ENCODE measurements around the gene VIPR2.

VIPR2 gene

DNA sequence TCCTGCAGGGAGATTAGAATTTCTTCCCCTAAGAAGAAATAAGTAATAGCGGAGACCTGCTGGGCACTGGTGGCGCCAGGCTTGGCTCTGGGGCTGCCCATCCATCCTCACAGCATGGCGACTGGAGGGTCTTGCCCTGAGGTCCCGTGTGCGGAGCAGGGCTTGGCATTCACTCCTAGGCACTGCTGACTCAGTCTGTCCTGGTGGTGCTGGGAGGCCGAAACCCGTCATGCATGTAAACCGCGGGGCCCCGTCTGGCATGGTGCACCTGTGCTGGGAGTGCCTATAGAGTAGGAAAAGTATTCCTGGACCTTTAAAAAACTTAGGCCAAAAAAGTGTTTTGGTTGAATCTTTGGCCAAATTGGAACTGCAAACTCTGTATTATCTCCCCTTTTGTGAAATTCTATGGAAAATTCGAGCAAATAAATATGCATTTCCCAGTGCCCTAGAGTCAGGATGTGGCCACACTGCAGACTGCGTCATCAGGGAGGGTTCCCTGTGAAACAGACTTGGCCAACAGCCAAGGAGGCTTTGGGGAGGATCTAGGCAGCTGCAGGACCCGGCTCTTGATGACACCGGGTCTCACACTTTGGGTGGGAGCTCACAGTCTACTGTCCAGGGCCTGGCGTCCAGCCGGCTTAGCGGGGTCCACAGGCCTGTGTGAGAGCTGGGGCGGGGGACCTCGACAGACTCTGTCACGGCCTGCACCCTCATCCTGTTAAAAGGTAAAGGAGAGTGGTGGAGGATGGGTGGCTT, 122.3 kb downstream of the VIPR2 start:
- DNase-seq: no peak

GRCh38 chr7:159020987-159021386, 123.7 kb downstream of the VIPR2 start:
- DNase-seq: no peak

DNA sequence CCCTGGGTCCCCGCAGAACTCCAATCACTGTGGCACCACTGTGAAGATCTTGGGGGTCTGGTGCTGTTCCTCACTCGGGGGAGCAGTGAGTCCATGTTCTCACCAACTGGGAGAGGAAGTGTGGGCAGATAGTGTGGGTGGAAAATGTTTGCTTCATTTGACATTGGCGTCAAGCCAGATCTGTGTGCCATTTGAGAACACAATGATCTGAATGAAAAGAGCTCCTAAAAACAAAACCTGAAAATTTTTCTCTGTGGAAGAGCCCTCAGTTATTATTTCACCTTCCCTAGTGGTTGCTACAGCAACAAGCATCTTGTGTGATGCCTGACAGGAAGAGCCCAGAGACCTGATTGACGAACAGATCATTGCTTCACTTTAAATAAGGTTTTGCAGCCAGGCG, 125.6 kb downstream of the VIPR2 start:
- no peak for DNase-seq

GRCh38 chr7:159017741-159018140, 126.9 kb downstream of the VIPR2 start:
- DNase-seq: no peak

- DNase-seq: no peak
Measured at GRCh38 chr7:159017210-159017609, 127.5 kb downstream of the VIPR2 start.

GRCh38 chr7:159016591-159016990, 128.1 kb downstream of the VIPR2 start:
- DNase-seq: no peak

DNA sequence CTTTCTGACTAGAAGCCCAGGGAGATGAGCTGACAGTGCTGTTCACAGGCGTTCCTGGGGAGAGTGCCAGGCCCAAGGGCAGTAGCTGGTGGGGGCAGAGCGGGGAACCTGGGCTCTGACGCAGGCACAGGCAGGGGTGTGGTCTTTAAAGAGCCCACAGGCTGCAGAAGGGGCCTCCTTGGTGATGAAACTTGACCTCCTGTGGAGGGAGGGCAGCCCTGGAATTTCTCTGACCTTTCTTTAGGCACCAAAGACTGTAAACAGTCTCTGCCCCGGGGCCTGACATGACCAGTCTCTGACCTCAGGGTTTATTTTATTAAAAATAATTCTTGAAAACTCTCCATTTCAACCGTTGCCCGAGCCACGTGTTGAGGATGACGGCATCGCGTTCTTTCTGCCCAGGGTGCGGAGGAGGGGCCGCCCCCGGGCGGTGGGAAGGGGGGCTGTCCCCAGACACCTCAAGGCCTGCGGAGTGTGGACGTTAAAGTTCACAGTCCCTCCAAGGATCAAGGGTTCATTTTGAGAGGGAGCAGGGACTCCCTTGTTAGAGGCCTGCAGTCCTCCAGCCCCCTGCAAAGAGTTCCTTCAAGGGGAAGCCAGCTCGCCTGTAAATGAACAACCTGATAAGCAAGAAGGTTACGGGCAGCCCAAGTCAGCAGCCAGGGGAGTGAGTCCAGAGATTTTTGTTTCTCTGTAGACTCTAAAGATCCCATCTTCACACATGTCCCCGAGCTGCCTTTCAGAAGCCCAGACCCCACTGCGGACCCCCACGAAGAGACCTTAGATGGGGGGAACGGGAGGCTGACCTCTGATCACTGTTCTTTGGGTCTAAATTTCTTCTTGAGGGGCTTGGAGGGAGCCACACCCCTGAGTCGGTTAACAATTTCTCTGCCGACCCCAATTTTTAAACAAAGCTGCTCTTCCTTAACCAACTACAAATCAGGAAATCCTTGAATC, 128.9 kb downstream of the VIPR2 start:
- no peak for DNase-seq

- no peak for DNase-seq
Measured at GRCh38 chr7:159015081-159015453, 129.6 kb downstream of the VIPR2 start.

DNA sequence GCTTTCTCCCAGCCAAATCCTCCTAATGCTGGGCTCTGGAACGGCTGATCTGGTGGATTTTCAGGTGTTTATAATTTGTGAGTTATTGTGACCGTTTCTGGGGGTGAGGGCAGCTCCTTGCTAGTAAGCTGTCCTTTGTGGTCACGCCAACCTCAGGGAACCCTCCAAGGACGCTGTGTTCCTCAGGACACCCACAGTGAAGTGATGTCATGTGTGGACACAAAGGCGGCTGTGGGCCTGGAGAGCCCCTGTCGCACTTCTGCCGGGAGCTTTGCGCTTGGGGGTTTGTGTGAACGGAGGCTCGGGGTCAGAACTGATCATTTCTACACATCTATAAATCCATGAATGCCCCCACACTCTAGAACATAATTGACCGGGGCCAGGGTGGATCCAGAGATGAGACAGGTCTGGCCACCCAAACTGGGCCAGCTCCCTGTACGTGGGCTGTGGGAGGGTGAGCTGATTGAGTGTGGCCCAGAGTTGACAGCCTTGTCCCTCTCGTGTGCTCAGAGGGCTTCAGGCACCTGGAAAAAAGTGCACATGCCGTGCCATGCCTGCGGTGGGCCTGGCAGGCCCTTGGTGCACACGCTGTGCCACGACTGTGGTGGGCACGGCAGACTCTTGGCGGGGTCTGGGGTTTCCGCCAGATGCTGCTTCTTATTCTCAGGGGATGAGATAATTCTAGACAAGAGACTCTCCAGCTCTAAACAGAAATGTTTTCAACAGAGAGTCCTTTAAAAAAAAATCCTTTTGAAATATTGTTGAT, 130.2 kb downstream of the VIPR2 start:
- no peak for DNase-seq

DNA sequence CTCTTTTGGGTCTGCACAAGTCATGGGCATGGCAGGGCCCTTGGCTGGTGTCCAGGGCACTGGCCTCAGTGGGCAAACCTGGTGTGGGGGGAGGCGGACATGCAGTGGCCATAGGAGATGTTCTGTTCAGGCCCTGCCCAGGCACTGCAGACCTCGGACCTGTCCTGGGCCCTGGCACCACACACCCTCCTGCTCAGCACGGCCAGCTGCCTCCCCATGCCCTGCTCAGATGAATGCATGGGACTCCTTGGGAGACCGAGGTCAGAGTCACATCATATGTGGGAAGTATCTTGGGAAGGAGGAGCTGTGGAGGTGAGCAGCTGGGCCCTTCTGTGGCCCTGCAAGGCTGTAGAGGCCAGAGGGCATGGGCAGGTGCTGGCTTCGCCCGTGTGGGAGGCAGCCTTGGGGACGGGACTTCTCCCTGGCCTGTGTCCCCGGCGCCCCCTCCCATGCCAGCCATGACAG, 130.8 kb downstream of the VIPR2 start:
- DNase-seq: no peak

DNA sequence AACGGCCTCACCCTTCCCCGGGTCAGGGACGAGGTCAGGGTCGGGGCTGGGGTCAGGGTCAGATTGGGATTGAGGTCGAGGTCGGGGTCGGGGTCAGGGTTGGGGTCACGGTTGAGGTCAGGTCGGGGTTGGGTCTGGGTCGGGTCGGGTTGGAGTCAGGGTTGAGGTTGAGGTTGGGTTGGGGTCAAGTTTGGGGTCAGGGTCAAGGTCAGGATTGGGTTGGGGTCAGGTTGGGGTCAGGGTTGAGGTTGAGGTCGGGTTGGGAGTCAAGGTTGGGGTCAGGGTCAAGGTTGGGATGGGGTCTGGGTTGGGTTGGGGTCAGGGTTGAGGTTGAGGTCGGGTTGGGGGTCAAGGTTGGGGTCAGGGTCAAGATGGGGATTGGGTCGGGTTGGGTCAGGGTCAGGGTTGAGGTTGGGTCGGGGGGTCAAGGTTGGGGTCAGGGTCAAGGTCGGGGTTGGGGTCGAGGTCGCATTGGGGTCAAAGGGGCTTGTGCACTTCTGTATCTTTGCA, 131.4 kb downstream of the VIPR2 start:
- no peak for DNase-seq

DNA sequence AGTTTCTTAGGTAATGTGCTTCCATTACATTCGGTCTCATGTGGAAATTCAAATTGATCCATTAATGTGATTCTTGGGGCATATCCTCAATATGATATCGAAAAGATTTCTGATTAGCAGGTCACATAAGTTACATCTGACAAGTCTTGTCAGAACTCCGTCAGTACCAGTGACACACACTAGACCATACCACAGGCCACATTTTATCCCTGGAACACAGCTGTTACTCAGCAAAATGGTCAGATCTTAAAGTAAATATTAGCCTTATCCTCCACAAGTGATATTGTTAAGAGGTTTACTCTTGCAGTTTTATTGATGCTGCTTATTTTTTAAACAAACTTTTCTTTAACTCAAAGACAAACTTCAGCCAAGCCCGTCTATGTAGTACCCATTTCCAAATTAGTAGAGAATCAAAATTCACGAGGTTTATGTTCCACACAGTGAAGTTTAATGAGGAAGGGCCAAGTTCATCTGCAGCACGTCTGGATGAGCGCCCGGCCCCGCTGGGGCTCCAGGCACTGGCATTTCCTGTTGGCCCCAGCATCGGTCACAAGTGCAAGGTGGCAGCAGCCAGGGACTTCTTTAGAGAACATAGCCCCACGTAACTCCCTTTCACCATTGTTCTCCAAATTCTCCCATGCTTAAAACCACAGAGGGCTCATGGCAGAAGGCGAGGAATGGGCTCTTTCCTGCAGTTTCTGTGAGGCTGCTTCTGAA, 132.2 kb downstream of the VIPR2 start:
- no peak for DNase-seq

DNA sequence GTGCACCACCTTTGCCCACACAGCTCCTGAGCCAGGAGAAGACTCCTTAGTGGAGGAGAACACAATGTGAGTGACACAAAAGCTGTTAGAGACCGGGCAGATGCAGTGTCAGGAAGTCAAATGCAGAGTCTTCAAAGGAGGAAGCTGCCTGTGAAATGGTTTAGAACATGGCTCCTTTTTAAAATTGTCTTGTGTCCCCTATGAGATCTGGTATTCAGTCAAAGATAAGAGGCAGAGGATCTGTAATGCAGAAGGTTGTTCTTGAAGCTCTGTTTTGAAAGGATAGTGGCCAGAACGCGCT, 133.0 kb downstream of the VIPR2 start:
- no peak for DNase-seq

- no peak for DNase-seq
Measured at GRCh38 chr7:159010937-159011721, 133.5 kb downstream of the VIPR2 start.

DNA sequence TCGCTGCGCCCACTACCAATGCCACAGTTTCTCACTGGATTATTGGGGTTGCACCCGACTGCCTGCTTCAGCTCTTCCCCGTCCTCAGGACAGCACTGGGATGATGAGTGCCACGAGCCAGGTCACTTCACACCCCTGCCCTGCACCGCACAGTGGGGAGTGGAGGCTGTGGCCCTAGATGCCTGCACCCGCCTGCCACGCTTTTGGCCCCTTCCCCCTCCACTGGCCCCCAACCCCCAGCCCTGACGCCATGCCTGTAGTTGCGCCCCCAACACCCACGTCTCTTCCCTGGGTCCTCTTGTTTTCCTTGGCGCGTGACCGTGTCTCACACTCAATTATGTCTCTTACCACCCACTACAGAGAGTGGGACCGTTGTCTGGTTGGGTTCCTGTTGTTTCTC, 134.3 kb downstream of the VIPR2 start:
- DNase-seq: no peak

- no peak for DNase-seq
Measured at GRCh38 chr7:159009951-159010350, 134.7 kb downstream of the VIPR2 start.

DNA sequence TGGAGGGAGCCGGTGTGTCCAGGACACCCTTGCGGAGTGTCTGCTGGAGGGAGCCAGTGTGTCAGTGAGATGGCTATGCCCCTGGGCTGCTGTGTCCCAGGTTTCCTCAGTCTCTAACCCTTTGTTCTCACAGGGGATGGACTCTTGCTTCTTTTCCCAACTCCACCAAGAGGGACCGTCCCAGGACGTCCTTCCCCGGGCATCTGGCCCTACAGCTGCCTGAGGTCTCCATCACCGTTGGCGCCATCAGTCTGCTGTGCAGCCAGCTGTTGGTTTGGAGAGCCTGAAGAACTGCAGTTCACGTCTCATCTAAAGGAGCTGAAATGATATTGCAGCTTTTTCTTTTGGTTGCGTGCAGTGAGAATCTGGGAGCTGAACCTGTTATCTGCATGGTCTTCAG, 136.2 kb downstream of the VIPR2 start:
- no peak for DNase-seq

DNA sequence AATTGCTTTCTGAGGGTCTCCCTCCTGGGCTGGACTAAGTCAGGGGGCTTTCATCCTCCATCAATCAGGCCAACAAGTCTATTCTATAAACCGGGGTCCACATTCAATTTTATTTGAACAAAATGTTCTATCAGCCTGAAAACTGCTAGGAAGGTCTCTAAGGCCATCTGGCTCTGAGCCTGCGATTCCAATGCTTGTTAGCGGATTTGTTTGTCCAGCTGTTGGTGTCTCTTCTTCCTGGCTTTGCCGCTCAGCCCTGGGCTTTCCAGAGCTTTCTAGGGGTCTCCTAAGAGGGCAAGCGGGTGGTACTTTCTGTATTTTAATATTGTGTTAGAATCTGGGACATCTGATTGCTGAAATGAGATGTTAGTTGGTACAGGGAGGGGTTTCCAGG, 136.7 kb downstream of the VIPR2 start:
- no peak for DNase-seq

GRCh38 chr7:159007364-159007995, 137.2 kb downstream of the VIPR2 start:
- no peak for DNase-seq

- DNase-seq: no peak
Measured at GRCh38 chr7:159006610-159007130, 138.0 kb downstream of the VIPR2 start.
